Measurements from ENCODE around the gene LAGE3. TPM values are rescaled to one million over a fixed set of nuclear protein-coding genes. Genes with fewer than 3 reads are reported as not detected.

LAGE3 gene
- total RNA-seq, 1 donor from 2014 or later = 14.0 TPM

DNA sequence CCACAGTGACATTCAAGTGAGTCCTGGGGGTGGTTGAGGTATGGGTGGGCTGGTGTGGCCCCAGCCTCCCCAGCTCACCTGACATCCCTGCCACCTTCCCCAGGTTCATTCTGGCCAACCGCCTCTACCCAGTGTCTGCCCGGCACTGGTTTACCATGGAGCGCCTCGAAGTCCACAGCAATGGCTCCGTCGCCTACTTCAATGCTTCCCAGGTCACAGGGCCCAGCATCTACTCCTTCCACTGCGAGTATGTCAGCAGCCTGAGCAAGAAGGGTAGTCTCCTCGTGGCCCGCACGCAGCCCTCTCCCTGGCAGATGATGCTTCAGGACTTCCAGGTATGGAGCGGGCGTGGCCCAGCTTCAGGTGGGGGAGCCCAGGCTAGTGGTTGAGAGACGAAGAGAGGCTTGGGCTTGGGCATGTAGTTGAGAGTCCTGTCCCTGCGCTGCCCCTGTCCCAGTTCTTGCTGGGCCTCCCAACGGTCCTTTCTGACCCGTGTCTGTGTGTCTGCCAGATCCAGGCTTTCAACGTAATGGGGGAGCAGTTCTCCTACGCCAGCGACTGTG lies 43.8 kb downstream of the LAGE3 start:
- DNase-seq (ENCODE audit: low read depth) = no peak

DNA sequence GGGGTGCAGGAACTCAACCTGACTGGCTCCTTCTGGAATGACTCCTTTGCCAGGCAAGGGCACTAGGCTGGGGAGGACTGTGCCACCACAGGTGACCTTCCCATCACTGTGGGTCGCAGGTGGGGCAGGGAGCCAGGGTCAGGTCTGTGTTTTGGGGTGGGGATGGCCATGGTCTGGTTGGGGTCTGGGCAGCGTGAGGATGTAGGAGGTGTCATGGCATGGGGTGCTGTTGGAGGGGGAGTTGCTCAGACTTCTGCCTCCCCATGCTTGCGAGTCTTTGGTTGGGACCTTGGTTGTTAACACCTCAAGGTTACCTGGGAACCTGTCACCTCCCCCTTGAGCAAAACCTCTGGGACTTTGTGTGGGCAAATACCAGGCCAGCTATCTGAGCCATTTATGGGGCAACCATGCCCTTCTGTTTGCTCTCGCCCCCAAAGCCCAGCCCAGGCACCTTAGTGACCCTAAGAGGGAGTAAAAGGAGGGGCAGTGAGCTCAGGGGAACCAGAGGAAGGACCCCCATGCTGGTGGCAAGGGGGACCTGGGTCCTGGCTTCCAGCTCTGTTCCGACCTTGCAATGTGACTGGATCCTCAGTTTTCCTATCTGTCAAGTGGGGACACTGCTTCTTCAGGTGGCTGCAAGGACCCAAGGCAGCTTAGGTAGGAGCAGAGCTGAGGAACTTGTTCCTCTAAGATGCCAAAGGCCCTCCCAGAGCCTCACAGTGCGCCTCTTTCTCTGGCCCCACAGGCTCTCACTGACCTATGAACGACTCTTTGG lies 44.5 kb downstream of the LAGE3 start:
- DNase-seq (ENCODE audit: low read depth) = no peak

DNA sequence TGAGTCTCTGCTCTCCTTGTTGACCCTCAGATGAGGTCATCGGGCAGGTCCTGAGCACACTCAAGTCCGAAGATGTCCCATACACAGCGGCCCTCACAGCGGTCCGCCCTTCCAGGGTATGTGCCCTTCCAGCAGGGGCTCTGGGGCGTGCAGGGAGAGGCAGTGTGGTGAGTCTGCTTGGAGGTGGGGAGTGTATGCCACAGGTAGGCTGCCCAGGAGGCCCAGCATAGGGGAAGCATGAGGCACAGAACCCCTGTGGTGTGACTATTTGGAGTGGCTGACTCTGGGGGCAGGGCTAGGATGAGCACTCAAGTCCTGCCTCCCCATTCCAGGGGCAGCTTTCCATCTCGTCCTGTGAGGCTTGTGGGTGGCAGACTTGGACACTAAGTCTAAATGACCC lies 45.5 kb downstream of the LAGE3 start:
- DNase-seq (ENCODE audit: low read depth) = no peak

DNA sequence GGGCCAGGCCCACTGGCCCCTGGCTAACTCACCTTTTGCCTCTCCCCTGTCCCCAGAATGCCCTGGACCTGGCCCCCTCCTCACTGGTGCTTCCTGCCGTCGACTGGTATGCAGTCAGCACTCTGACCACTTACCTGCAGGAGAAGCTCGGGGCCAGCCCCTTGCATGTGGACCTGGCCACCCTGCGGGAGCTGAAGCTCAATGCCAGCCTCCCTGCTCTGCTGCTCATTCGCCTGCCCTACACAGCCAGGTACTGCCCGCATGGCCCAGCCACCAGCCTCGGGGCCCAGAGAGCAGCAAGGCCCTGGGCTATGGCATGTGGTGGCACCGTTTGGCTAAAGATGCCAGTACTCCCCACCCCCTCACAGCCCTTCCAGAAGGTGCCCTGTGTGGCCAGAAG lies 46.9 kb downstream of the LAGE3 start:
- no peak for DNase-seq (ENCODE audit: low read depth)

DNA sequence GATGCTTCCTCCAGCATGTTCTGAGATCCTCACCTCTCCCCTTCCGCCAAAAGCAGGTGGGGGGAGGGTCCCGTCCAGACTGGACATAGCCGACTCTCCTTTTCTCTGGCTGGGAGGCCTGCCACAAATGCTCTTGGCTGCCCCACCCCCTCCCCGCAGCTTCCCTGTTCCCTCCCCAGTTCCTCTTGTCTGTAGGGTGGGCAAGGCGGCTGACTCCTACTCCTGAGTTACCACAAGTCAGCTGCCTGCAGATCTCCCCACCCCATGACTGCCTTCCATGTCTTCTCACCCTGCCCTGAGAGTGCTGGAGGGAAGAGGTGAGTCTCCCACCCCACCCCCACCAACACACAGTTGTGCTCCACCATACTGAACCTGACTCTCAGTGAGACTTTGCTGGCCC lies 47.7 kb downstream of the LAGE3 start:
- no peak for DNase-seq (ENCODE audit: low read depth)

DNA sequence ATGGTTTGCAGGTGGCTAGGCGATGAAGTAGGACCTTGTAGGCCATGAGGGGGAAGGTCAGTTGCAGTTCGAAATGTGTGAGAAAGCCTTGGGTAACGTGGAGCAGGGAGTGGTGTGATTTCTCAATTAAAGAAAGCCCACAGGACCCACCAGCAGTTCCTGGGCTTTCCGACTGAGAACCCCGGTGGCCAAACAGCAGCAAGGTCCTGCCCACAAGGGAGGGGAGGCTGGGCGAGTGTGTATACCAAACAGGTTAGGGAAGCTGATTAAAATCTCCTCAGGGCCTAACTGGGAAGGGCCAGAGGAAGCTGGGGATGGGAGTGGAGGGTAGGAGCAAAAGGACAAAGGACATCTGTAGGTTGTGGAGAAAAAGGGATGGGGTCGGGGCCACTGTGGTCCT lies 48.2 kb downstream of the LAGE3 start:
- DNase-seq (ENCODE audit: low read depth) = no peak

DNA sequence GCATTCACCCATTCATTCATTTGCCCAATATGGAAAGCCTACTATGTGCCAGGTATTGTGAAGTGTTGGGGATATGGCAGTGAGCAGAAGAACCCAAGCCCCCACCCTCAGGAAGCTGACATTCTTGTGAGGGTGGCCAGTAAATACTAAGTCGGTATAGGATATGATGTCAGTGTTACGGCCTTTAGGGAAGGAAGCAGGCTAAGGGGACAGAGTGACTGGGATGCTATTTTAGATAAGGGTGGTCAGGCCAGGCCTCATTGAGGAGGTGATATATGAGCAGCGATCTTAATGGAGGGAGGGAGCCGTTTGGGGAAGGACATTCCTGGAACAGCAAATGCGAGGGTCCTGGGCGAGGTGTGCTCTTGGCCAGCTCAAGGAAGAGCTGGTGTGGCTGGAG lies 48.6 kb downstream of the LAGE3 start:
- DNase-seq (ENCODE audit: low read depth) = no peak

DNA sequence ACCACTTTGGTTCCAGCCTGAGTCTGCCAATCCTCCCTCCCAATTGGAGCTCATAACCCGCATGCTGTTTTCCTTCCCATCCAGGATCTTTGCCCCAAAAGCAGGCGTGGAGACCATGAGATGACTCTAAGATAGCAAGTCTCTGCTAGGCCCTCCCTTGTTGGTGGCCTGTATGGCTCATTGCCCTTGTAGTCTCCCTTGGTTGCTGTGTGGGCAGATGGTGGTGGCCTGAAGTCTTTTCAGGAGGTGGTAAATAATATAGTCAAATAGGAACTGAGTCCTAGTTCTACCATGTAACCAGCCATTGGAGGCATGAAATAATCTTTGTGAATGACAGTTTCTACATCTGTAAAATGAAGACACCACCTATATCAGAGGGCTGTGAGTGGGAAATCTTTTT lies 49.4 kb downstream of the LAGE3 start:
- DNase-seq (ENCODE audit: low read depth) = no peak

DNA sequence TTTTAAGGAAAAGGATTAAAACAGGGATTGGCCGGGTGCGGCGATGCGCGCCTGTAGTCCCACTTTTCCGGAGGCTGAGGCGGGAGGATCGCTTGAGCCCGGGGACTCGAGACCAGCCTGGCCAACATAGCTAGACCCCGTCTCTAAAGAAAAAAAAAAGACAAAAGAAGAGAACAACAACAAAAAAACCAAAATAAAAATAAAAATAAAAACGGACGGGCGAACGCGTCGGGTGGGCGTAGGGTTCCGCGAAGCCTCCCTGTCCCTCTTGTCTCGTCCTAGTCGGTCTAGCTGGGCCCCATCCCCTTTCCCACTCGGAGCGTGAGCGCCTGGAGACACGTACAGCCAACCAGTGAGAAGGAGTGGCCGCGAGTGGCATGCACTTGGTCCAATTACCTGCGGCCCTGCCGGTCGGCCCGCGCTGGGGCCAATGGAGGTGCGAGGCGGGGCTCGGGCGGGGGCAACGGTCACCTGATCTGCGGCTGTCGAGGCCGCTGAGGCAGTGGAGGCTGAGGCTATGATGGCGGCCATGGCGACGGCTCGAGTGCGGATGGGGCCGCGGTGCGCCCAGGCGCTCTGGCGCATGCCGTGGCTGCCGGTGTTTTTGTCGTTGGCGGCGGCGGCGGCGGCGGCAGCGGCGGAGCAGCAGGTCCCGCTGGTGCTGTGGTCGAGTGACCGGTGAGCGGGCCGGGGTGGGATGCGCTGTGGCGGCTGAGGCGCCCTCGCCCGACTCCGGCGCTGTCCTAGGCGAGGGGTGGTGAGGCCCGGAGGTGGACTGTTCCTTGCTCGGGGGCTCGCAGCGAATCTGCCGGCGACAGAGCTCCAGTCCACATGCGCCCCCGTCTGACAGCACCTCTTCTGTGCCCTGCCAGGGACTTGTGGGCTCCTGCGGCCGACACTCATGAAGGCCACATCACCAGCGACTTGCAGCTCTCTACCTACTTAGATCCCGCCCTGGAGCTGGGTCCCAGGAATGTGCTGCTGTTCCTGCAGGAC lies 50.6 kb downstream of the LAGE3 start, which contains the start of gene ATP6AP1:
Gene ATP6AP1, plus strand, starts transcription at position 502 of the 996 bp plus-strand sequence. Its CDS starts 16 bp downstream, at position 518.
- DNase-seq (ENCODE audit: low read depth) = peak; percentile 76

Other genes with a start within 250 kb of the LAGE3 start
- gene OPN1MW3, start 221.7 kb downstream of the LAGE3 start, total RNA-seq = not detected in 2 replicates
- not detected in 2 replicates for gene TEX28, start 184.2 kb downstream of the LAGE3 start, total RNA-seq
- not detected in 2 replicates for gene TKTL1, start 183.5 kb downstream of the LAGE3 start, total RNA-seq
- gene FLNA, start 104.6 kb downstream of the LAGE3 start, total RNA-seq = 1,833 and 2,112 TPM in 2 replicates
- 14.9 and 16.8 TPM in 2 replicates for gene EMD, start 100.0 kb downstream of the LAGE3 start, total RNA-seq
- gene RPL10, start 80.9 kb downstream of the LAGE3 start, total RNA-seq = 3,735 and 5,196 TPM in 2 replicates
- gene DNASE1L1, start 70.0 kb downstream of the LAGE3 start, total RNA-seq = 34.7 and 42.5 TPM in 2 replicates
- gene TAFAZZIN, start 67.7 kb downstream of the LAGE3 start, total RNA-seq = 16.8 and 21.2 TPM in 2 replicates
- 69.8 and 70.8 TPM in 2 replicates for gene ATP6AP1, start 50.6 kb downstream of the LAGE3 start, total RNA-seq
- 37.3 and 104 TPM in 2 replicates for gene GDI1, start 42.1 kb downstream of the LAGE3 start, total RNA-seq
- 65.8 and 71.8 TPM in 2 replicates for gene FAM50A, start 35.1 kb downstream of the LAGE3 start, total RNA-seq
- 13.0 and 33.7 TPM in 2 replicates for gene PLXNA3, start 21.0 kb downstream of the LAGE3 start, total RNA-seq
- gene UBL4A, start 7.3 kb upstream of the LAGE3 start, total RNA-seq = 48.8 and 65.8 TPM in 2 replicates
- 10.9 and 47.0 TPM in 2 replicates for gene SLC10A3, start 11.3 kb upstream of the LAGE3 start, total RNA-seq
- gene FAM3A, start 37.0 kb upstream of the LAGE3 start, total RNA-seq = 16.5 and 42.0 TPM in 2 replicates
- gene G6PD, start 67.6 kb upstream of the LAGE3 start, total RNA-seq = 30.6 and 152 TPM in 2 replicates
- 14.9 and 17.9 TPM in 2 replicates for gene IKBKG, start 68.3 kb upstream of the LAGE3 start, total RNA-seq
- not detected in 2 replicates for gene CTAG1A, start 105.9 kb upstream of the LAGE3 start, total RNA-seq
- not detected in 2 replicates for gene CTAG1B, start 140.0 kb upstream of the LAGE3 start, total RNA-seq
- gene CTAG2, start 174.3 kb upstream of the LAGE3 start, total RNA-seq = not detected in 2 replicates